Suppressor macrophage treated with lipopolysaccharide for 1 hour (primary cell): ENCODE results near the gene RFLNA.

Source experiments
- DNase-seq, 3 donors: peaks; one replicate each; pipeline ENCODE4 v3.0.0-alpha.2; 2020 to 2022

RFLNA gene, protein sequence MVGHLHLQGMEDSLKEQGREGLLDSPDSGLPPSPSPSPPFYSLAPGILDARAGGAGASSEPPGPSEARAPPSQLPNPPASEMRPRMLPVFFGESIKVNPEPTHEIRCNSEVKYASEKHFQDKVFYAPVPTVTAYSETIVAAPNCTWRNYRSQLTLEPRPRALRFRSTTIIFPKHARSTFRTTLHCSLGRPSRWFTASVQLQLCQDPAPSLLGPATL

DNA sequence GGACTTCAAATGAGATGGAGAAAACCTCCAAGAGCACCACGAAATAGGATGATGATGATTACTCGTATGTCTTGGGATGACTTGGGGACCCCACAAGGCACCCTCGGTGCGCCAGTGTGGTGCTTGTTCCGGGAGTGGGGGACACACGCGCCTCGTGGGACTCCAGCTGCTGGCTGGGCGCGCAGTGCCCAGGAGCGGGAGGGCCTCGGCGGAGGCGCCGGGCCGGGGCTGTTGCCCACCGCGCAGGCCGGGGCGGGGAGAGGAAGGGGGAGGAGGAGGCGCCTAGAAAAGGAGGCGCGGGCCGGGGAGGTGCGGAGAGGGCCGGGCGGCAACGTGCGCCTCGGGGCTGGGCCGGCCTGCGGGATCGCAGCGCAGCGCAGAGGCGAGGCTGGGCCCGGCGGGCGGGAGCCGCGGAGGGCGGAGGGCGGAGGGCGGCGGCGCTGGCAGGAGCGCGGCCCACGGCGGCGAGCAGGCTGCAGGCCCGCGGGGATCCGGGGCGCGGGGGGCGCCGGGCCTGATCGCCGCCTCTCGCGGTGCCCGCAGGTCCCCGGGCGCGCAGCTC lies at the start of gene RFLNA:
Gene RFLNA, plus strand, starts transcription at position 314 of the 562 bp plus-strand sequence. CDS start 337 bp downstream, outside the sequence.
- DNase-seq: peak in 2 of 3 donors; percentile 29 to 49

DNA sequence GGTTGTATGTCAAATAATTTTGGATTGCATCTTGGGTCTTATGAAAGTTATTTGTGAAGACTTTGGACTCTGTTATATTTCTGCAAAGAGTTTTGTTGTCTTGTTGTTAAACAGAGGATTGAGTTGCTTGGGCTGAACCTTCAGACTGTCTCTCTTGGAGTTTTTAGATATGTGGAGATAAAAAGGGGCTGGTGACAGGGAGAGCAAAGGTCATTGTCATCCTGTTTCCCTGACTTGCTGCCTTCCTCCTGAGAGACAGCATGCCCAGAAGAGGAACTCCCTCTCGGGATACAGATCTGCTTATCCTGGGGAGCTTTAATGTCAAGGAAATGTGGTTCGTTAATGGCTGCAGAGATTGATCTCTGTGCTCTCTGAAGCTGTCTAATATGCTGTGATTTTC lies 47.6 kb upstream of the RFLNA start:
- DNase-seq: no peak

- no peak for DNase-seq
These were observed 45.7 kb upstream of the RFLNA start for GRCh38 chr12:124248941-124249825.

DNA sequence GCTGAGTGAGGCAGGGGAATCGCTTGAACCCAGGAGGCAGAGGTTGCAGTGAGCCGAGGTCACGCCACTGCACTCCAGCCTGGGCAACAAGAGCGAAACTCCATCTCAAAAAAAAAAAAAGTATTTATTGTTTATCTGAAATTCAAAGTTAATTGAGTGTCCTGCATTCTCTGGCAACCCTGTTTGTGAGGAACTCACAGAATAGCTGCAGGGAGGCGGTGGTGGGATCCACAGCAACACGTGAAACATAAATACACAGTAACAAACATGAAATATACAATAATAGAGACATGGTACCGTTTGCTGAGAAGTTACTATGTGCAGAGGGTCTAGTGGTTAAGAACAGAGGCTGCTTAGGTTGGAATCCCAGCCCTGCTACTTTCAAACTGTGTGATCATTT lies 43.7 kb upstream of the RFLNA start:
- DNase-seq: no peak

GRCh38 chr12:124252964-124253363 lies 41.9 kb upstream of the RFLNA start:
- DNase-seq: no peak

DNA sequence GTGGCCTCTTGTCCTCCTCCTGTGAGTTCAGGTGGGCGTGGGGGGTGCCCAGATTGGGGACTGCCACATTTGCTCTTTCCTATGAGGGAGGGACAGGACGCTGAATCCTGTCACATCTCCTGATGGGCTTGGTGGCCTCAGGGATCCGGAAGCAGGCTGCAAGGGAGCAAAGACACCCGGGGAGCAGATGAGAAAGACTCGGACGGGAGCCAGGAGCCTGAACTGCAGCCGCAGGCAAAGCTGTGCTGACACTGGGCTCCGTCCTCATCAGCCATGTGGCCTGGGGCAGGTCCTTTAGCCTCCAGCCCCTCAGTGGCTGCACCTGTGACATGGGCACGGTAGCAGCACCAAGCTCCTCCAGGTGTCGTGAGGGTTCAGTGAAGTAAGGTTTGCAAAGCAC lies 40.8 kb upstream of the RFLNA start:
- no peak for DNase-seq

- no peak for DNase-seq
These were observed 35.5 kb upstream of the RFLNA start for GRCh38 chr12:124259154-124260066.

DNA sequence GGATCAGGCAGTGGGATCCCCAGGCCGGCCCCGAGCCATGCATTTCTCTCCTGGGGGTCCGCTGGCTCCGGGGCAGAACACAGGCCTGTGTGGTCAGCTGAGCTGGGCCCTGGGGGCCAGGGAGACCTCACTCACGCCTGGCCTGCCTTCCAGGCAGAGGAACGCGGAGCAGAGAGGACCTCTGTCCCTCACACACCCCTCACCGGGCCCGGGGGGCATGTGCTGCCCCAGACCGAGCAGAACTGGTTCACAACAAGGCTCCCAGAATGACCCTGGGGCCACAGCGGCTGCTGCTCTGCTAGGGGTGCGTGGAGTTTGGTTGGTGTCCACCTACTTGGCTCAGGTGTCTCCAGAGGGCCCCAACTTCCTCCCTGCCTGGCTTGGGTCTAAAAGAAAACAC lies 33.0 kb upstream of the RFLNA start:
- no peak for DNase-seq

DNA sequence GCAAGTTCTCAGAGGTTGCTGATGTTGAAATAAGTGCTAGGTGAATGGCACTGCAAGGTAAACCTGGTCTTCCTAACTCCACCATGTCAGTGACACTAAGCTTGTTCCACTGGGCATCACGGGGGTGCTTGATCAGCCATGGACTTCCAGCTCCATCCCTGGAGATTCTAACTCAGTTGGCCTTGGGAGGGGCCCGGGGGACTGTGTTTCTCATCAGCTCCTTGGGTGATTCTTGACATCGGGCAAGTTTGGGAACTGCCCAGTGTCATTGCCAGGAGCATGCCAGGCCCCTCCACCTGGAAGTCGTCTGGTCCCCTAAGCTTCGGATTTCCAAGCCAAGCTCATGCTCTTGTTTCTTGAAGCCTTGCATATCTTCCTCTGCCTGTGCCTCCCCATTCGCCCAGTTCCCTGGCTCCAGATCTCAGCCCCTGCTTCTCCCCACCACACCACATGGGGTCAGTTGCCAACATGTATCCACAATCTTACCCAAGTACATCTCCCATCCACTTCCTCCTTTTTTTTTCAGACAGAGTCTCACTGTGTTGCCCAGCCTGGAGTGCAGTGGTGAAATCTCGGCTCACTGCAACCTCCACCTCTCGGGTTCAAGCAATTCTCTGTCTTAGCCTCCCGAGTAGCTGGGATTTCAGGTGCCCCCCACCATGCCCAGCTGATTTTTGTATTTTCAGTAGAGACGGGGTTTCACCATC lies 30.7 kb upstream of the RFLNA start:
- DNase-seq: no peak

GRCh38 chr12:124264879-124265278 lies 30.0 kb upstream of the RFLNA start:
- no peak for DNase-seq

- DNase-seq: no peak
These were observed 27.6 kb upstream of the RFLNA start for GRCh38 chr12:124267205-124267778.

DNA sequence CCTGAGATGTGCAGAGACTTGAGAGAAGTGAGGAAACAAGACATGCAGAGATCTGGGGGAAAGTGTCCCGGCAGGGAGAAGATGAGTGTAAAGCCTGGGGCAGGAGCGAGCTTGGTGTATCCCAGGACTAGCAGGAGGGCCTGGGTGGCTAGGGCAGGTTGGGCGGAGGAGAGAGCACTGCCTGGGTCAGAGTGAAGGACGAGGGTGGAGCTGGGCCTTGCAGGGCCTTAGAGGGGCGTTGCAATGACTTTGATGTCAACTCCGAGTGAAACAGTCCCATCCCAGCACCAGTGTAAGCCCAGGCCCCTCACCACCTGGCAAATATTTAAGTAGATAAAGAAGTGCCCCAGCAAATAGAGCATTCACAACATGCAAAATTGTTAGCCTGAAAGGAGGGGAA lies 24.2 kb upstream of the RFLNA start:
- no peak for DNase-seq

DNA sequence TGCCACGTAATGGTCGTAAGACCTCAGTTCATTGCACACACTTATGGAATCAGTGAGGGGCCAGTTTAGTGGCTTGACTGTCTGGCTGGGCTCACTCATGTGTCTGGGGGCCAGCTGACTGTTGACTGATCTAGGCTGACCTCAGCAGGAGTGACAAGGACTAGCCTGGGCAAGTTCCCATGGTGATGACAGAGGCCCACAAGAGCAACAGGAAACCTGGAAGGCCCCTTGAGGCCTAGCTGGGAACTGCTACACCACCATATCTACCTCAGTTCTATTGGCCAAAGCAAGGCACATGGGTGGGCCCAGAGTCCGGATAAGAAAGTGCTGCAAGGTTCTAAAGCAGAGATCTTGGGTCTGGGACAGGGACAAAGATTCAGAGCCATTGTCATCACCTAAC lies 21.3 kb upstream of the RFLNA start:
- peak; percentile 82 to 84 (median 82) for DNase-seq

DNA sequence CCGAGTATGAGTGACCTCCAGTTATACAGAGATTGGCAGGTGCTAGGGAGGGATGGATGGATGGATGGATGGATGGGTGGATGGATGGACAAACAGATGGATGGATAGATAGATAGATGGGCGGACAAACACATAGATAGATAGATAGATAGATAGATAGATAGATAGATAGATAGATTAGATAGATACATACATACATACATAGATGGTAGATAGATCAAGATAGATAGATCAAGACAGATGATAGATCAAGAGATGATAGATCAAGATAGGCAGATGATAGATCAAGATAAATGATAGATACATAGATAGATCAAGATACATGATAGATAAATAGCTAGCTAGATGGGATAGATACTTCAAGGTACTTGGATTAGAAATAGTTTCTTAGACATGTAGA lies 18.6 kb upstream of the RFLNA start:
- no peak for DNase-seq

DNA sequence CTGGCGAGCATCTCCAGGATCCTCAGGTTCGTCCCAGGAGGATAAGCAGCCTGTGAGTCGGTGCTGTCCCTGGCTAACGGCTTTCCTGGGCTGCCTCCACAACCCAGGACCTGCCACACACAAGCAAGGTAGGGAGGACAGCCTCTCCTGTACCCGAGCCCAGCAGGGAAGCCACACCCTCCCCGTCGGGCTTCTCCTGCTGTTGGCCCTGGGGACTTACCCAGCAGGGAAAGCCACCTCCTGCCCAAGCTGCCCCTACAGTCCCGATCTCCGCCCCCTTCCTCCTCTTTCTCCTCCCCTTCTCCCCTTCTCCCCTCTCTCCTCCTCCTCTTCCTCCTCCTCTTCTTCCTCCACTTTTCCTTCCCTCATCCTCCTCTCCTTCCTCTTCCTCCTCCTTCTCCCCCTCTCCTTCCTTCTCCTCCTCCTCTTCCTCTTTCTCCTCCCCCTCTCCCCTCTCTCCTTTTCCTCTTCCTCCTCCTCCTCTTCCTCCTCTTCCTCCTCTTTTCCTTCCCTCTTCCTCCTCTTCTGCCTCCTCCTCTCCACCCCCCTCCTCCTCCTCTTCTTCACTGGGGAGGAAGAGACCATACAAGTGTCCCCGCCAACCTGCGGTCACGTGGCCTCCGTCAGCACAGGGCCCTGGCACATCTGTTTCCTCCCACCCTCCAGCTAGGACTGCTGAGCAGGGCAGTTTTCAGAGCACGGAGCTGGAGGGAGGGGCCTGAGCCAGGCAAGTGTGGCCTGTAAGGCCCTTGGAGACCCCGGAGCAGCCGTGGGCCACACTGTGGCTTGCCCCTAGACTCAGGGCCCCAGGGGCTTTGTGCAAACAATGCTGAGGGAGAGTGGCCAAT lies 17.3 kb upstream of the RFLNA start:
- no peak for DNase-seq

DNA sequence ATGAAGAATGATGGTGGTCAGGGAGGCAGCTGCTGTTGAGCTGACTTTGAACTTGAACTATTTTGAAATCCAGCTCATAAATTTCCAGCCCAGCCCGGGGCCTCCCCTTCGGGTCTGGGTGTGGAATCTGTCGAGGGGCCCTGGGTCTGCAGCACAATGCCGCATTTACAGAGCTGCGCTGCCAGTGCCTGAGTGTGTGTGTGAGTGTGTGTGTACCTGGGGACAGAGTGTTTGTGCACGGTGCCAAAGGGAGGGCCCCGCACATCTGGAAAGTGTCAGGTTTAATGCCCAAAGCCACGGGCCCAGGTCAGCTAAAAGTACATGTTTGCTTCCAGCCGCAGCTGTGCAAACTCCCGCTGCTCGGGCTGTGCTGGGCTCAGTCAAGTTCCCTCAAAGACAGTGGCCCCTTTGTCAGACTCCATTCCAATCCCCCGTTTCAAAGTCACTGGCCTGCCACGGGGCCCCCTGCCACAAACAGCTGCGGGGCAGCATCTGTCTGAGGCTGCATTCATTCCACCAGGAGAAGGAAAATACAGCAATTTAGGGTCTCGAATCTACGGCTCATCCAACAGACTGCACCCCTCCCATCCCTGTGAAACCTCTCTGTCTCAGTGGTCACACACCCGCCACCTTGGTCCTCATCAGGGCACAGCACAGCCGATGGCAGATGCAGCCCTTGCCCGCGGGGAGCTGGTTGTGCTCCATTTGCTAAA lies 16.3 kb upstream of the RFLNA start:
- DNase-seq: no peak

DNA sequence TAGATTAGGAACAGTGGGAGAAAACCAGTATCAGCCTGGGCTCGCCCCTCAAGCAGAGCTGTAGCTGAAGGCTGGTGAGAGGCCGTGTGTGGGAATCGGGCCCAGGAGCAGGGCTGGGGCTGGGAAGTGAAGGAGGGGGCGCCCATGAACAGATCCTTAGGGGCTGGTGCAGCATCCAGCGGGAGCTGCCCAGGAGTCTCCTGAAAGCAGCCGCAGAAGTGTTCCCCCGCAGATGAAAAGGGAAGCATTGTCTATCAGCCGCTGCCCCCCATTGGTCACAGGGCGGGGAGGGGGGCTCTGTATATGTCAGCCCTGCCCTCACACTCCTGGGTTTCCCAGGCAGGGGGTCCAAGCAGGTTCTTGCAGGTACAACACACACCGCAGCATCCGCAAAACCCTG lies 15.6 kb upstream of the RFLNA start:
- no peak for DNase-seq

- DNase-seq: peak in 2 of 3 donors; percentile 30 to 39
These were observed 15.0 kb upstream of the RFLNA start for GRCh38 chr12:124279846-124280360.

GRCh38 chr12:124281309-124281708 lies 13.6 kb upstream of the RFLNA start:
- no peak for DNase-seq

DNA sequence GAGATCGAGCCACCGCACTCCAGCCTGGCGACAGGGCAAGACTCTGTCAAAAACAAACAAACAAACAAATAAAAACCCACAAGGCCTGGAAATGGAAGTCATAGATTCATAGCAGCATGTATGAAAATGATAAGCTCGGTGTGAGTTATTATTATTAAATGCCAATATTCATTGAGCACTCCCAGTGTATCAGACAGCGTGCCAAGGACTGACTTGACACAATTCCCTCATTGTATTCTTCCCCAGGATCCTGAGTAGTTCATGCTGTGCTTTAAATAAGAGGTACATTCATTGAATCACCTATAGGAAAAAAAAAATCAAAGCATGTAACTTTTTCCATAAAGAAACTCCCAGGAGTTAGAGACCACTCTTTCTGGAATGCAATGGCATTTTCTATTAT lies 12.6 kb upstream of the RFLNA start:
- DNase-seq: no peak
